Measurements from ENCODE around the gene FBXO11. TPM values are rescaled to one million over a fixed set of nuclear protein-coding genes. Genes with fewer than 3 reads are reported as not detected.

The FBXO11 gene
- total RNA-seq, 1 experiment from 2014 or later: 60.5 TPM

GRCh38 chr2:47784352-47784851, 121.9 kb downstream of the FBXO11 start:
- CTCF ChIA-PET: interaction anchor here (3.0 kb wide), 1 partner anchor 17 kb away, joined by 11 read pairs; no protein-coding TSS in a partner anchor
- DNase-seq: peak in 1 of 2 experiments; percentile 38

GRCh38 chr2:47783486-47784351, 122.6 kb downstream of the FBXO11 start:
- intact Hi-C loops (cut with micrococcal nuclease; ENCODE audit: unreplicated experiment): loop anchor here (5.0 to 10.0 kb wide), 2 partner anchors 124 to 321 kb away; partner anchors contain the start of gene FBXO11
- TF ChIP-seq, protein P1, sequence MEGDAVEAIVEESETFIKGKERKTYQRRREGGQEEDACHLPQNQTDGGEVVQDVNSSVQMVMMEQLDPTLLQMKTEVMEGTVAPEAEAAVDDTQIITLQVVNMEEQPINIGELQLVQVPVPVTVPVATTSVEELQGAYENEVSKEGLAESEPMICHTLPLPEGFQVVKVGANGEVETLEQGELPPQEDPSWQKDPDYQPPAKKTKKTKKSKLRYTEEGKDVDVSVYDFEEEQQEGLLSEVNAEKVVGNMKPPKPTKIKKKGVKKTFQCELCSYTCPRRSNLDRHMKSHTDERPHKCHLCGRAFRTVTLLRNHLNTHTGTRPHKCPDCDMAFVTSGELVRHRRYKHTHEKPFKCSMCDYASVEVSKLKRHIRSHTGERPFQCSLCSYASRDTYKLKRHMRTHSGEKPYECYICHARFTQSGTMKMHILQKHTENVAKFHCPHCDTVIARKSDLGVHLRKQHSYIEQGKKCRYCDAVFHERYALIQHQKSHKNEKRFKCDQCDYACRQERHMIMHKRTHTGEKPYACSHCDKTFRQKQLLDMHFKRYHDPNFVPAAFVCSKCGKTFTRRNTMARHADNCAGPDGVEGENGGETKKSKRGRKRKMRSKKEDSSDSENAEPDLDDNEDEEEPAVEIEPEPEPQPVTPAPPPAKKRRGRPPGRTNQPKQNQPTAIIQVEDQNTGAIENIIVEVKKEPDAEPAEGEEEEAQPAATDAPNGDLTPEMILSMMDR (IDR thresholded peaks at IDR 0.05; ENCODE audit: insufficient read depth in 1 of 2, low read depth in 1 of 2, low read length in 1 of 2, severe bottlenecking in 1 of 2, unreplicated experiment in 1 of 2): no peak
- DNase-seq: peak; percentile 89 to 90
- H3K9me3 ChIP-seq: no peaks in the 10 kb centered on the region
- POLR2A ChIA-PET: interaction anchor here (0.6 to 1.3 kb wide), 4 partner anchors 23 to 374 kb away, joined by 3 to 5 read pairs (median 4); no protein-coding TSS in a partner anchor
- H3K4me3 ChIP-seq (ENCODE audit: low read depth, low read length): peak overlapping the region; percentile 75
- CTCF ChIA-PET: interaction anchor here (0.6 to 3.0 kb wide), 5 partner anchors 16 to 1487 kb away, joined by 3 to 11 read pairs (median 3); no protein-coding TSS in a partner anchor
- no peaks in the 10 kb centered on the region; the same call in 1 of the 2 replicates for H3K36me3 ChIP-seq (ENCODE audit: control insufficient read depth, insufficient read depth, low read length)
- Mint-ChIP-seq H3K36me3 (ENCODE audit: insufficient read depth, unreplicated experiment) (peaks cover 40% of the 10 kb centered on the region), H3K27me3 (ENCODE audit: insufficient read depth, unreplicated experiment) (no peaks in the 10 kb centered on the region), H3K9me3 (ENCODE audit: unreplicated experiment) (no peaks in the 10 kb centered on the region), H3K4me1 (ENCODE audit: low read depth, unreplicated experiment) (peaks cover 7% of the 10 kb centered on the region), H3K27ac (ENCODE audit: unreplicated experiment) (peak overlapping the region; percentile 99), H3K4me3 (ENCODE audit: unreplicated experiment) (peak overlapping the region; percentile 98)
- H3K4me1 ChIP-seq: peaks cover 4% of the 10 kb centered on the region; the same call in 1 of the 2 replicates
- H3K27me3 ChIP-seq (replicated peaks; ENCODE audit: control insufficient read depth, insufficient read depth, low read length): no peaks in the 10 kb centered on the region
- BruUV-seq (replicated peaks): no TSS peak

More at GRCh38 chr2:47784352-47784851, 121.9 kb downstream of the FBXO11 start:
- POLR2A ChIA-PET: interaction anchor here (0.6 kb wide), 2 partner anchors 33 to 234 kb away, joined by 3 to 4 read pairs; no protein-coding TSS in a partner anchor
- no peaks in the 10 kb centered on the region for H3K27me3 Mint-ChIP-seq (ENCODE audit: insufficient read depth, unreplicated experiment)
- Histone ChIP-seq H3K4me3 (ENCODE audit: low read depth, low read length) (peak overlapping the region; percentile 75), H3K9me3 (no peaks in the 10 kb centered on the region), H3K36me3 (ENCODE audit: control insufficient read depth, insufficient read depth, low read length) (no peaks in the 10 kb centered on the region; the same call in 1 of the 2 replicates), H3K27me3 (replicated peaks; ENCODE audit: control insufficient read depth, insufficient read depth, low read length) (no peaks in the 10 kb centered on the region), H3K4me1 (peaks cover 4% of the 10 kb centered on the region; the same call in 1 of the 2 replicates)
- intact Hi-C loops (cut with micrococcal nuclease; ENCODE audit: unreplicated experiment): loop anchor here (5.0 to 10.0 kb wide), 2 partner anchors 123 to 320 kb away; partner anchors contain the start of gene FBXO11
- H3K4me3 Mint-ChIP-seq (ENCODE audit: unreplicated experiment): peak overlapping the region; percentile 98
- TF ChIP-seq, protein P1 (IDR thresholded peaks at IDR 0.05; ENCODE audit: insufficient read depth in 1 of 2, low read depth in 1 of 2, low read length in 1 of 2, severe bottlenecking in 1 of 2, unreplicated experiment in 1 of 2): no peak
- H3K36me3 Mint-ChIP-seq (ENCODE audit: insufficient read depth, unreplicated experiment): peaks cover 40% of the 10 kb centered on the region
- H3K9me3 Mint-ChIP-seq (ENCODE audit: unreplicated experiment): no peaks in the 10 kb centered on the region
- peaks cover 7% of the 10 kb centered on the region for H3K4me1 Mint-ChIP-seq (ENCODE audit: low read depth, unreplicated experiment)
- BruUV-seq (replicated peaks): no TSS peak
- peak overlapping the region; percentile 99 for H3K27ac Mint-ChIP-seq (ENCODE audit: unreplicated experiment)

Data from Caco-2 (cell line).